NB4 (cell line): Measurements from ENCODE around the gene MRC2.

ENCODE experiments used
- MYC ChIP-seq: IDR thresholded peaks from 2 replicates; pipeline ENCODE4 v1.6.1; 2011; ENCODE audit warnings: low read depth, low read length
- TF ChIP-seq, protein P1 (sequence below): IDR thresholded peaks from one replicate; pipeline ENCODE4 v1.5.1; 2012; ENCODE audit warnings: low read depth, low read length

DNA sequence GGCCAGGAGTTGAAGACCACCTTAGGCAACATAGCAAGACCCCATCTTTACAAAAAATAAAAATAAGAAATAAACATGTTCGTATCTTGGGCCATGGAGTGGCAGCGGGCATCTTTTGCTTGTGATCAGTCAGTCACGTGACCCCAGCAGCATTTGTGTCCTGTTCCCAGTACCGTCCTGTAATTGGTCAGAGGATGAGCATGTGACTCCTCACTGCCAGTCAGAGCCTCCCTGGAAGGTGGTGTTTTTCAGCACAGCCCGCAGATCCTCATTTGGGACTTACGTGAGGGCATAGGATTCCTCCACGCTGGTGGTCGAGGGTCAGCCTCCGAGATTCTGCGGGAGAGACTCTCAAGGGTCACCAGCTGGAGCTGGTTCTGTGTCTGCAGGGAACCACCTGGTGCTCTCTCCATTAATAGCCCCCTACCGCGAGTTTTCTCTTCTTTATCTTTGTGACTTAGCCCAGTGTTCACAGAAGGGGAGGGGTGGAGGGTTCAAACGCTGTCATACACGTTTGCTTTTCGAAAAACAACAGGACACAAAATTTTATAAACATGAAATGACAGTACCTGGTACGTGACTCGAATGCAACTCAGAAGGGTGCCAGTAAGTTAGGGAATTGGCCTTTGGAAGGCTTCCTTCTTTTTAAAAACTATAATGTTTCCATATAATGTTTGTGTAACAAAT lies 17.2 kb downstream of the MRC2 start:
- TF ChIP-seq, protein P1, sequence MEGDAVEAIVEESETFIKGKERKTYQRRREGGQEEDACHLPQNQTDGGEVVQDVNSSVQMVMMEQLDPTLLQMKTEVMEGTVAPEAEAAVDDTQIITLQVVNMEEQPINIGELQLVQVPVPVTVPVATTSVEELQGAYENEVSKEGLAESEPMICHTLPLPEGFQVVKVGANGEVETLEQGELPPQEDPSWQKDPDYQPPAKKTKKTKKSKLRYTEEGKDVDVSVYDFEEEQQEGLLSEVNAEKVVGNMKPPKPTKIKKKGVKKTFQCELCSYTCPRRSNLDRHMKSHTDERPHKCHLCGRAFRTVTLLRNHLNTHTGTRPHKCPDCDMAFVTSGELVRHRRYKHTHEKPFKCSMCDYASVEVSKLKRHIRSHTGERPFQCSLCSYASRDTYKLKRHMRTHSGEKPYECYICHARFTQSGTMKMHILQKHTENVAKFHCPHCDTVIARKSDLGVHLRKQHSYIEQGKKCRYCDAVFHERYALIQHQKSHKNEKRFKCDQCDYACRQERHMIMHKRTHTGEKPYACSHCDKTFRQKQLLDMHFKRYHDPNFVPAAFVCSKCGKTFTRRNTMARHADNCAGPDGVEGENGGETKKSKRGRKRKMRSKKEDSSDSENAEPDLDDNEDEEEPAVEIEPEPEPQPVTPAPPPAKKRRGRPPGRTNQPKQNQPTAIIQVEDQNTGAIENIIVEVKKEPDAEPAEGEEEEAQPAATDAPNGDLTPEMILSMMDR = no peak
- TF ChIP-seq MYC = no peak
